A673 (cell line): ENCODE results near the gene HGFAC.

Source experiments
- CTCF ChIP-seq: fragments of 300-800, 200-600 bp; sonication (generic); conservative IDR thresholded peaks from 2 replicates; pipeline ENCODE4 v1.5.1; 2017; ENCODE audit warnings: low read depth, mild to moderate bottlenecking, antibody characterized with exemption, low read length, moderate library complexity, mixed read lengths
- EZH2 ChIP-seq: fragments of 200-600 bp; sonication (generic); IDR thresholded peaks from 2 replicates; pipeline ENCODE4 v1.6.1; 2017; ENCODE audit warnings: borderline replicate concordance, low read depth, mild to moderate bottlenecking, mixed read lengths, antibody characterized with exemption, low read length; ENCODE audit not compliant: poor library complexity, severe bottlenecking

GRCh38 chr4:3442460-3442958 lies 741 bp downstream of the HGFAC start:
- no peak for TF ChIP-seq CTCF
- no peak for TF ChIP-seq EZH2
